Nephron progenitor cell (in vitro differentiated cells): ENCODE data around the gene TMEM236.

Source experiments
- DNase-seq: peaks from one replicate; pipeline ENCODE4 v3.0.0; 2021
- H3K27ac Mint-ChIP-seq: 2 replicates; pipeline ENCODE4 v1.8.0; 2021; ENCODE audit warnings: mild to moderate bottlenecking, moderate library complexity, mixed read lengths
- H3K27me3 Mint-ChIP-seq: 2 replicates; pipeline ENCODE4 v1.8.0; 2021; ENCODE audit warnings: mild to moderate bottlenecking, low read depth, mixed read lengths; ENCODE audit not compliant: poor library complexity
- H3K36me3 Mint-ChIP-seq: 2 replicates; pipeline ENCODE4 v1.8.0; 2021; ENCODE audit warnings: low read depth, mixed read lengths
- H3K4me1 Mint-ChIP-seq: 2 replicates; pipeline ENCODE4 v1.8.0; 2021; ENCODE audit warnings: mixed read lengths
- H3K4me3 Mint-ChIP-seq: 2 replicates; pipeline ENCODE4 v1.8.0; 2021; ENCODE audit warnings: mild to moderate bottlenecking, moderate library complexity, mixed read lengths
- H3K9me3 Mint-ChIP-seq: 2 replicates; pipeline ENCODE4 v1.8.0; 2021; ENCODE audit warnings: mild to moderate bottlenecking, moderate library complexity, mixed read lengths
- TF ChIP-seq, protein P1 (sequence below): fragments of 200-600 bp; sonication (generic); IDR thresholded peaks from 2 replicates; pipeline ENCODE4 v1.5.0; 2021; ENCODE audit warnings: antibody characterized with exemption

The TMEM236 gene

DNA sequence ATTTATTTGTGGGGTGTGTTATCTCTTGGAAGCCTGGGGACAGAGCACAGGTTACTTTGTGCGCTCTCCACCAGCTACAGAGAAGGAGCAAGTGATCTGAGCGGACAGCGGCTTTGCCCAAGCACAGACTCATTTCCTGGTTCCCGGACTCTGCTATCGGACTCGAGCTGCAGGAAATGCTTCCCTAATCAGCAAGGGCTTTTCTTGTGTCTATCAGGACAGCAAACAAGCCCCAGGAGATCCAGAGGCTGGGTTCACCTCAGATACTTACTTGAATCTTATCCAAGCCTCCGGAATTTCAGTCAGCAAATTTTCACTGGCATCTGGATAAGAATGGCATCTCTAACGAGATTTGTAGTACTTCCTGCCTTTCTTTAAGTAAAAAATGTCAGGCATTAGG is 84.9 kb downstream of the TMEM236 start:
- H3K9me3 Mint-ChIP-seq, result no peaks in the 10 kb centered on the region
- TF ChIP-seq, protein P1, sequence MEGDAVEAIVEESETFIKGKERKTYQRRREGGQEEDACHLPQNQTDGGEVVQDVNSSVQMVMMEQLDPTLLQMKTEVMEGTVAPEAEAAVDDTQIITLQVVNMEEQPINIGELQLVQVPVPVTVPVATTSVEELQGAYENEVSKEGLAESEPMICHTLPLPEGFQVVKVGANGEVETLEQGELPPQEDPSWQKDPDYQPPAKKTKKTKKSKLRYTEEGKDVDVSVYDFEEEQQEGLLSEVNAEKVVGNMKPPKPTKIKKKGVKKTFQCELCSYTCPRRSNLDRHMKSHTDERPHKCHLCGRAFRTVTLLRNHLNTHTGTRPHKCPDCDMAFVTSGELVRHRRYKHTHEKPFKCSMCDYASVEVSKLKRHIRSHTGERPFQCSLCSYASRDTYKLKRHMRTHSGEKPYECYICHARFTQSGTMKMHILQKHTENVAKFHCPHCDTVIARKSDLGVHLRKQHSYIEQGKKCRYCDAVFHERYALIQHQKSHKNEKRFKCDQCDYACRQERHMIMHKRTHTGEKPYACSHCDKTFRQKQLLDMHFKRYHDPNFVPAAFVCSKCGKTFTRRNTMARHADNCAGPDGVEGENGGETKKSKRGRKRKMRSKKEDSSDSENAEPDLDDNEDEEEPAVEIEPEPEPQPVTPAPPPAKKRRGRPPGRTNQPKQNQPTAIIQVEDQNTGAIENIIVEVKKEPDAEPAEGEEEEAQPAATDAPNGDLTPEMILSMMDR, result no peak
- no peaks in the 10 kb centered on the region for H3K36me3 Mint-ChIP-seq
- no peak overlapping the region for H3K27ac Mint-ChIP-seq
- H3K27me3 Mint-ChIP-seq, result no peaks in the 10 kb centered on the region
- H3K4me1 Mint-ChIP-seq, result peaks cover 5% of the 10 kb centered on the region
- peak; percentile 6 for DNase-seq
- H3K4me3 Mint-ChIP-seq, result no peak overlapping the region

DNA sequence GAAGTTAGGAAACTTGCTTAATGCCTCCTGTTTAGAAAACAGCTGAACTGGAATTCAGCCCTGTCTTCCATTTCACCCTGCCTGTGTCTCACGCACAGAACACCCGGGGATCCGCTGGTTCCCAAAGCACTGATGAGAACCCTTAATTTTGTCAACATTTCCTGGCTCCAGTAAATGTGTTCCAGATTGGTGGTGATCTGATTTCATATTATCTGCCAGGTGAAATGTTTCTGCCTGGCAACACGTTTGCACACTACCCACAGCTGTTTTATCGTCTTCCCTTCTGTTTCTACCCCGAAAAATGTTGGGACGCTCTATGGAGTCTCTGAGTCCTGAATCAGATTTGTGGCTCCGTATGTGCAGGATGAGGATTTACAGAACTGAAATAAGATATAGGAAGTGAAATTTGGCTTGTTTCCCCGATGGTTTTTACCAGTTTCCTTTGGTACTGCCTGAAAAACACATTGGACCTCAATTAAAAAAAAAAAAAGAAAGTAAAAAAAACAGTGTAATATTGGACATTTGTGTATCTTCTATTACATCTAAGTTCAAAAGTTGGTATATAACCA is 86.2 kb downstream of the TMEM236 start:
- H3K27ac Mint-ChIP-seq, result no peak overlapping the region
- TF ChIP-seq, protein P1, result no peak
- no peak overlapping the region for H3K4me3 Mint-ChIP-seq
- peaks cover 5% of the 10 kb centered on the region for H3K4me1 Mint-ChIP-seq
- no peaks in the 10 kb centered on the region for H3K36me3 Mint-ChIP-seq
- no peaks in the 10 kb centered on the region for H3K9me3 Mint-ChIP-seq
- DNase-seq, result no peak
- H3K27me3 Mint-ChIP-seq, result peaks cover 3% of the 10 kb centered on the region

DNA sequence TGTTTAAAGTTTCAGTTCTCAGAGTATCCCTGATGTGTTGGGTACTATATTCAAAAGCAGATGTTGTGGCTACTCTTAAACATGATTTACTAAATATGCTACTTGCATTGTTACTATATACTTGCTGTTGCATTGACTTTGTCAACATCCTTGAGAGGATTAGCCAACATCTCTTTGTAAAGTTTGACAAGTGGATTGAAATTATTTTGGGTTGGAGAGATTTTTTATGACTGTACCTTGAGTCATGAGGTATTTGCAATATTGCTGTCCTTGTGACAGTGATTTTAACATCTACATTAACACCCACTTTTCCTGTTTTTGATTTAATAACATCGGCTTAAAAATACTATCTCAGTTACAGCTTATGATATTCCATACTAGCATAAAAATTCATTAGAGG is 89.0 kb downstream of the TMEM236 start:
- H3K4me1 Mint-ChIP-seq, result peaks cover 4% of the 10 kb centered on the region
- H3K27ac Mint-ChIP-seq, result no peak overlapping the region
- H3K9me3 Mint-ChIP-seq, result no peaks in the 10 kb centered on the region
- H3K4me3 Mint-ChIP-seq, result no peak overlapping the region
- TF ChIP-seq, protein P1, result no peak
- DNase-seq, result no peak
- H3K36me3 Mint-ChIP-seq, result no peaks in the 10 kb centered on the region
- H3K27me3 Mint-ChIP-seq, result peaks cover 3% of the 10 kb centered on the region

DNA sequence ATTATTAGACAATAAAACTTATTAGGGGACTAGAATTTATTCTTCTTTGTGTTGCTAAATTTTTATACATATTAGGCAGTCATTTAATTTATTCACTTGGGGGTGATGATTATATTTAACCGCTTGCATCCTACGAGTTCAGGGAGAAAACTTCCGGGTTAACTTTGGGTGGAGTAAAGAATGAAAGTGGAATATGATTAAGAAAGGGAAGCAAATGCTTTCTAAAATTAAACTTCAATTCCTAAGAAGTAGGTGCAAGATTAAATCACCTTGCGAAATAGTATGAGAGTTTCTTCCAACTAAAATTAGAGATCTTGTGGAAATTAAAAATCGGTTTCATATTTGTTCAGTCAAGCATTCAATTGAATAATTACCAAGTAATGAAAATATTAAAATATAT is 90.6 kb downstream of the TMEM236 start:
- no peaks in the 10 kb centered on the region for H3K9me3 Mint-ChIP-seq
- H3K4me1 Mint-ChIP-seq, result no peaks in the 10 kb centered on the region
- H3K27me3 Mint-ChIP-seq, result peaks cover 3% of the 10 kb centered on the region
- no peak for DNase-seq
- H3K4me3 Mint-ChIP-seq, result no peak overlapping the region
- no peak overlapping the region for H3K27ac Mint-ChIP-seq
- TF ChIP-seq, protein P1, result no peak
- H3K36me3 Mint-ChIP-seq, result no peaks in the 10 kb centered on the region

DNA sequence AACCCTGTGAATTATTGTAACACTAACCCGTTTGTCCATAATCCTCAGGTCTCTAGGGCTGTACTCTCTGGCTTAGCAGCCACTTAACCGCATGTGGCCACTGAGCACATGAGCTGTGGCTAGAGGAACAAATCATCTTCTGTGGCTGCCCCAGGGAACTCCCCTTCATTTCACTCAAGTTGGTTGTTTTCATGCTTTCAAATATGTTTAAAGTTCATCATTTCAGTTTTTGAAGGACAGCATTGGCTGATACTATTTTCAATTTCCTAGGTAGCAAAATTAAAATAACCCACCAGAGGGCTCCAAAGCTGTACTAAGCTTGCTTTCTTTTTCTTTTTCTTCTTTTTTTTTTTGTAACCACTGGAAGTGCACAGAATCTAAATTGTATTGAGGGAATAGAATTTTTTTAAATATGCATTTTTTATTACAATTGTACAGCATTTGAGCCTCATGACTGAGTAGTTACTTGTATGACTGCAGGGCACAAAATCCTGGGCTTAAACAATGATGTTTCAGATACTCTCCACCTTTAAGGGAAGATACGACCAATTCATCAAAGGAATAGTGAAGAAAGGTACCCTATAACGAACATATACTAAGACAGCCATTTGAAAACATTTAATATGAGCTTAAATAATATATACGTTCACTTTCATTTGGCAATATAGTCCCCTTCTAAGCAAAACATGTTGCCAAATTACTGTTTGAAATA is 95.7 kb downstream of the TMEM236 start:
- Mint-ChIP-seq H3K27me3 (peaks cover under 1% of the 10 kb centered on the region), H3K4me1 (peaks cover 11% of the 10 kb centered on the region), H3K4me3 (no peak overlapping the region), H3K36me3 (no peaks in the 10 kb centered on the region), H3K9me3 (no peaks in the 10 kb centered on the region), H3K27ac (no peak overlapping the region)
- TF ChIP-seq, protein P1, result peak; percentile 47
- no peak for DNase-seq

DNA sequence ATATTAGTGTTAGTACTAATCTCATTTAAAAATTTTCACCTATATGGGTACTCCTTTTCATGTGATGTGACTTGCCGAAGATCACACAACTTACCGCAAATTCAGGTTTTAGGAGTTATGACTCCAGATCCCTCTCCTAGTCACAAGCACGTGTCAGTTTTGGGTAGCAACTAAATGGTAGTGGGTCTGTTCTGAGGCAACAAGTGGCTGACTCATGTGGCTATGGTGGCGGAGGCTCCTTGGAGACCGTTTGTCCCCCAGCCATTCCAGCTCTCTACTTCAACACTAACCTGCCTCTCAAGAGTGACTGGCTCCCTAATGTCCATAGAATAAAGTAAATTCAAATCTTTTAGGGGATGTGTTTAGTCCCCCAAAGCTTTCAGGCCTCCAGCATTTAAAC is 96.6 kb downstream of the TMEM236 start:
- TF ChIP-seq, protein P1, result no peak
- H3K9me3 Mint-ChIP-seq, result no peaks in the 10 kb centered on the region
- H3K27me3 Mint-ChIP-seq, result no peaks in the 10 kb centered on the region
- H3K4me3 Mint-ChIP-seq, result no peak overlapping the region
- H3K27ac Mint-ChIP-seq, result no peak overlapping the region
- DNase-seq, result no peak
- H3K4me1 Mint-ChIP-seq, result peaks cover 11% of the 10 kb centered on the region
- H3K36me3 Mint-ChIP-seq, result no peaks in the 10 kb centered on the region
